GM23248 (cell line): ENCODE measurements around the gene FRAS1. TPM values are rescaled to one million over a fixed set of nuclear protein-coding genes. Genes with fewer than 3 reads are reported as not detected.

Source experiments
- DNase-seq: peaks from one replicate; pipeline ENCODE4 v3.0.0-alpha.2; 2015
- H2AFZ ChIP-seq: fragments of 200-600 bp; sonication (generic); 2 replicates; pipeline ENCODE4 v1.6.1; 2016; ENCODE audit warnings: antibody characterized with exemption
- H3F3A ChIP-seq: fragments of 200-600 bp; sonication (generic); 2 replicates; pipeline ENCODE4 v1.6.1; 2016; ENCODE audit warnings: mild to moderate bottlenecking, antibody characterized with exemption, mixed run types; ENCODE audit not compliant: insufficient read depth
- H3K27ac ChIP-seq: fragments of 200-600 bp; sonication (generic); 2 replicates; pipeline ENCODE4 v1.5.1; 2016; ENCODE audit warnings: mild to moderate bottlenecking
- H3K27me3 ChIP-seq: fragments of 200-600 bp; sonication (generic); replicated peaks from 2 replicates; pipeline ENCODE4 v1.6.1; 2016; ENCODE audit warnings: mild to moderate bottlenecking; ENCODE audit not compliant: insufficient read depth
- H3K36me3 ChIP-seq: fragments of 200-600 bp; sonication (generic); 2 replicates; pipeline ENCODE4 v1.6.1; 2016; ENCODE audit warnings: low read depth, mild to moderate bottlenecking
- H3K4me1 ChIP-seq: fragments of 200-600 bp; sonication (generic); 2 replicates; pipeline ENCODE4 v1.6.1; 2016; ENCODE audit warnings: mild to moderate bottlenecking; ENCODE audit not compliant: insufficient read depth
- H3K4me2 ChIP-seq: fragments of 200-600 bp; sonication (generic); one replicate; pipeline ENCODE4 v1.6.1; 2016; ENCODE audit warnings: mild to moderate bottlenecking; ENCODE audit not compliant: unreplicated experiment
- H3K4me3 ChIP-seq: fragments of 200-600 bp; sonication (generic); 2 replicates; pipeline ENCODE4 v1.5.1; 2016; ENCODE audit warnings: mild to moderate bottlenecking
- H3K79me2 ChIP-seq: fragments of 200-600 bp; sonication (generic); 2 replicates; pipeline ENCODE4 v1.6.1; 2016; ENCODE audit warnings: mild to moderate bottlenecking; ENCODE audit not compliant: insufficient read depth
- H3K9ac ChIP-seq: fragments of 200-600 bp; sonication (generic); 2 replicates; pipeline ENCODE4 v1.6.1; 2016; ENCODE audit warnings: mild to moderate bottlenecking
- H3K9me2 ChIP-seq: fragments of 200-600 bp; sonication (generic); 2 replicates; pipeline ENCODE4 v1.6.1; 2016; ENCODE audit warnings: mixed run types, mild to moderate bottlenecking, moderate library complexity; ENCODE audit not compliant: insufficient read depth
- H3K9me3 ChIP-seq: fragments of 200-600 bp; sonication (generic); one replicate; pipeline ENCODE4 v1.6.1; 2017; ENCODE audit warnings: low read depth
- H4K20me1 ChIP-seq: fragments of 200-600 bp; sonication (generic); 2 replicates; pipeline ENCODE4 v1.6.0; 2016; ENCODE audit not compliant: insufficient read depth
- EZH2 ChIP-seq: fragments of 200-600 bp; sonication (generic); IDR thresholded peaks from 2 replicates; pipeline ENCODE4 v1.6.1; 2018; ENCODE audit warnings: antibody characterized with exemption, mild to moderate bottlenecking; ENCODE audit not compliant: insufficient read depth, poor library complexity, severe bottlenecking
- EZH2phosphoT487 ChIP-seq: fragments of 200-600 bp; sonication (generic); IDR thresholded peaks from 2 replicates; pipeline ENCODE4 v1.6.1; 2018; ENCODE audit warnings: antibody characterized with exemption, moderate library complexity, mild to moderate bottlenecking, low read depth; ENCODE audit not compliant: insufficient read depth
- WGBS, 2 experiments: methylation state at CpG; one replicate each; pipeline ENCODE4 v1.1.6; 2015 to 2017; ENCODE audit warnings: low lambda C conversion rate in 2 of 2, low coverage in 1 of 2; ENCODE audit errors: missing lambda C conversion rate in 2 of 2; 5-methylcytosine and 5-hydroxymethylcytosine counted together
- in situ Hi-C: fragments of 300-500 bp; cut with MboI; formaldehyde crosslinking; loops from 2 replicates; pipeline ENCODE4 v1.15.0; 2020
- polyA plus RNA-seq: library from polyadenylated mRNA; unstranded; fragments of >200 nt; fragmentation: Nextera tagmentation; extraction: Ambion mirVana; gene quantifications from 2 replicates; pipeline ENCODE4 v1.2.1, GENCODE V29; 2016
- total RNA-seq: library from RNA; depleted of rRNA; stranded (reverse); fragments of >200 nt; shearing (Covaris generic); gene quantifications from 2 replicates; pipeline ENCODE4 v1.2.3, GENCODE V29; 2014

Gene FRAS1
- total and polyA plus RNA-seq, 2 experiments from 2014 or later, result 6.5 to 19.8 TPM

GRCh38 chr4:78379991-78380729, 323.0 kb downstream of the FRAS1 start:
- Histone ChIP-seq H3K36me3 (no peaks in the 10 kb centered on the region), H3K9me2 (no peaks in the 10 kb centered on the region; the same call in 1 of the 2 replicates), H3K27ac (no peak overlapping the region), H2AFZ (0 out of 2 replicates have a peak overlapping the region, but pooled peaks have one; percentile 17), H3K4me2 (peak overlapping the region; percentile 52), H3K79me2 (no peaks in the 10 kb centered on the region), H3K27me3 (no peaks in the 10 kb centered on the region), H3K4me1 (peaks cover 14% of the 10 kb centered on the region), H3F3A (peaks cover 4% of the 10 kb centered on the region), H4K20me1 (no peaks in the 10 kb centered on the region), H3K9ac (no peak overlapping the region), H3K9me3 (no peaks in the 10 kb centered on the region), H3K4me3 (no peak overlapping the region)
- DNase-seq, result peak; percentile 57
- TF ChIP-seq EZH2phosphoT487 (no peak), EZH2 (no peak)
- in situ Hi-C loops, result no loop called here
- WGBS, 2 experiments, result 25 to 29% methylated on average over 4 of the region's 4 CpGs

GRCh38 chr4:78386679-78387078, 329.6 kb downstream of the FRAS1 start:
- Histone ChIP-seq H3K9me3 (no peaks in the 10 kb centered on the region), H3F3A (no peaks in the 10 kb centered on the region), H3K27ac (no peak overlapping the region), H3K27me3 (no peaks in the 10 kb centered on the region), H3K9ac (no peak overlapping the region), H3K9me2 (no peaks in the 10 kb centered on the region), H3K36me3 (no peaks in the 10 kb centered on the region), H3K79me2 (no peaks in the 10 kb centered on the region), H3K4me3 (no peak overlapping the region), H3K4me1 (no peaks in the 10 kb centered on the region), H3K4me2 (no peak overlapping the region), H2AFZ (no peak overlapping the region), H4K20me1 (no peaks in the 10 kb centered on the region)
- in situ Hi-C loops, result no loop called here
- no peak for DNase-seq
- TF ChIP-seq EZH2phosphoT487 (no peak), EZH2 (no peak)

- Histone ChIP-seq H3K9me2 (no peaks in the 10 kb centered on the region), H3F3A (no peaks in the 10 kb centered on the region), H3K79me2 (no peaks in the 10 kb centered on the region), H2AFZ (no peak overlapping the region), H3K4me2 (no peak overlapping the region), H3K9ac (no peak overlapping the region), H4K20me1 (no peaks in the 10 kb centered on the region), H3K27ac (no peak overlapping the region), H3K4me3 (no peak overlapping the region), H3K36me3 (no peaks in the 10 kb centered on the region), H3K4me1 (no peaks in the 10 kb centered on the region), H3K9me3 (peaks cover 4% of the 10 kb centered on the region), H3K27me3 (no peaks in the 10 kb centered on the region)
- in situ Hi-C loops, result no loop called here
- no peak for TF ChIP-seq EZH2phosphoT487
- 25 to 41% methylated on average over 1 of the region's 1 CpG for whole genome bisulfite sequencing, 2 experiments
- no peak for DNase-seq
Observed at GRCh38 chr4:78395642-78396041, 338.5 kb downstream of the FRAS1 start.

GRCh38 chr4:78396613-78397291, 339.6 kb downstream of the FRAS1 start:
- Histone ChIP-seq H2AFZ (no peak overlapping the region), H3K9me2 (no peaks in the 10 kb centered on the region), H3K4me1 (no peaks in the 10 kb centered on the region), H3K27me3 (no peaks in the 10 kb centered on the region), H3F3A (no peaks in the 10 kb centered on the region), H3K79me2 (no peaks in the 10 kb centered on the region), H3K4me3 (no peak overlapping the region), H3K4me2 (no peak overlapping the region), H3K9me3 (peaks cover 4% of the 10 kb centered on the region), H3K9ac (no peak overlapping the region), H4K20me1 (no peaks in the 10 kb centered on the region), H3K36me3 (no peaks in the 10 kb centered on the region), H3K27ac (no peak overlapping the region)
- DNase-seq, result no peak
- in situ Hi-C loops, result no loop called here
- TF ChIP-seq EZH2phosphoT487 (no peak), EZH2 (no peak)
- 66 to 76% methylated on average over 4 of the region's 4 CpGs for WGBS, 2 experiments
